K562 (cell line): ENCODE measurements around the gene CBX8. TPM values are rescaled to one million over a fixed set of nuclear protein-coding genes. Genes with fewer than 3 reads are reported as not detected.

Source experiments
- ATAC-seq: fragments of 200-7000 bp; cut with Tn5 transposase; 3 replicates; pipeline ENCODE4 v1.9.1; 2020; ENCODE audit warnings: moderate library complexity
- BruUV-seq: library from RNA; stranded (reverse); fragments of 400-500 nt; replicated peaks from 2 replicates; lab custom pipeline; 2021; lab: Mats Ljungman, UMichigan
- CTCF ChIA-PET: fragments of 300-600 bp; formaldehyde crosslinking; extraction: SDS; loops from one replicate; lab custom pipeline; 2021; ENCODE audit warnings: low intra/inter-chr PET ratio; lab: Yijun Ruan, JAX
- POLR2A ChIA-PET: fragments of 300-600, 350-650 bp; sonication (Branson Sonifier 250); formaldehyde crosslinking; extraction: SDS; loops from one replicate; lab custom pipeline; 2021; ENCODE audit warnings: antibody characterized with exemption, inconsistent platforms; lab: Yijun Ruan, JAX
- DNase-seq, 4 experiments: peaks; one replicate each; pipeline versions ENCODE4 v3.0.0 to v3.0.0-alpha.2; 2011 to 2018; ENCODE audit warnings: low spot score in 3 of 4, mixed read lengths in 3 of 4; ENCODE audit errors: extremely low read depth in 1 of 4
- FAIRE-seq: peaks from 2 replicates; lab custom pipeline; 2011; peaks lifted over from hg19 to GRCh38; lab: Jason Lieb, UNC
- H2AFZ ChIP-seq: 2 replicates; pipeline ENCODE4 v1.6.0; 2011; ENCODE audit warnings: low read depth, low read length, control low read depth, inconsistent platforms
- H3K27ac ChIP-seq: fragments of 200-600 bp; 3 replicates; pipeline ENCODE4 v1.8.0; 2011; ENCODE audit warnings: low read depth, mild to moderate bottlenecking, control low read depth, inconsistent platforms, low read length, moderate library complexity, mixed read lengths; ENCODE audit errors: extremely low read depth
- H3K27me3 ChIP-seq, 2 experiments: fragments of 300-600 bp in 1 of 2; 2 replicates in 1 of 2; 3 replicates in 1 of 2; pipeline versions ENCODE4 v1.6.0 to v1.8.0; 2011; ENCODE audit warnings: inconsistent platforms in 2 of 2, low read length in 2 of 2, mild to moderate bottlenecking in 1 of 2, mixed read lengths in 1 of 2, moderate library complexity in 1 of 2; ENCODE audit not compliant: control insufficient read depth in 2 of 2, insufficient read depth in 2 of 2
- H3K36me3 ChIP-seq: fragments of 300-600 bp; 3 replicates; pipeline ENCODE4 v1.8.0; 2011; ENCODE audit warnings: mild to moderate bottlenecking, low read length, inconsistent platforms; ENCODE audit not compliant: control insufficient read depth, insufficient read depth
- H3K4me1 ChIP-seq, 2 experiments: fragments of 200-600 bp in 1 of 2; replicated peaks in 1 of 2; 2 replicates in 1 of 2; 3 replicates in 1 of 2; pipeline versions ENCODE4 v1.5.1 to v1.8.0; 2011; ENCODE audit warnings: inconsistent platforms in 2 of 2, low read length in 2 of 2, mild to moderate bottlenecking in 1 of 2, mixed read lengths in 1 of 2, moderate library complexity in 1 of 2; ENCODE audit not compliant: control insufficient read depth in 2 of 2, insufficient read depth in 2 of 2
- H3K4me2 ChIP-seq: 2 replicates; pipeline ENCODE4 v1.6.1; 2011; ENCODE audit warnings: low read length, control low read depth, inconsistent platforms, mixed read lengths; ENCODE audit not compliant: insufficient read depth
- H3K4me3 ChIP-seq: fragments of 200-600 bp; sonication (generic), shearing (Covaris generic); 2 replicates; pipeline ENCODE4 v1.5.1; 2016; ENCODE audit warnings: control low read depth, inconsistent platforms
- H3K79me2 ChIP-seq: fragments of 200-600 bp; 3 replicates; pipeline ENCODE4 v1.8.0; 2011; ENCODE audit warnings: low read length, inconsistent platforms; ENCODE audit not compliant: control insufficient read depth, insufficient read depth
- H3K9ac ChIP-seq, 2 experiments: 2 replicates each; pipeline versions ENCODE4 v1.6.0 to v1.6.1; 2011; ENCODE audit warnings: low read depth in 2 of 2, low read length in 2 of 2, control low read depth in 1 of 2, inconsistent platforms in 1 of 2, mild to moderate bottlenecking in 1 of 2, mixed read lengths in 1 of 2; ENCODE audit not compliant: insufficient read depth in 1 of 2
- H3K9me1 ChIP-seq: one replicate; pipeline ENCODE4 v1.6.0; 2011; ENCODE audit warnings: inconsistent platforms, mild to moderate bottlenecking, low read length, moderate library complexity; ENCODE audit not compliant: control insufficient read depth, insufficient read depth
- H3K9me3 ChIP-seq: replicated peaks from 2 replicates; pipeline ENCODE4 v1.5.1; 2011; ENCODE audit warnings: low read depth, low read length, inconsistent platforms; ENCODE audit not compliant: control insufficient read depth, insufficient read depth
- H4K20me1 ChIP-seq: replicated peaks from 2 replicates; pipeline ENCODE4 v1.6.1; 2011; ENCODE audit warnings: low read length, inconsistent platforms, mixed read lengths; ENCODE audit not compliant: control insufficient read depth, insufficient read depth
- BCOR ChIP-seq: fragments of 450-650 bp; IDR thresholded peaks from 2 replicates; pipeline ENCODE4 v1.6.1; 2016
- BMI1 ChIP-seq: fragments of 150-350 bp; IDR thresholded peaks from 2 replicates; pipeline ENCODE4 v1.6.1; 2014; ENCODE audit warnings: low read length
- CBFA2T2 ChIP-seq: fragments of 450-650 bp; conservative IDR thresholded peaks from 2 replicates; pipeline ENCODE4 v1.6.1; 2017; ENCODE audit warnings: mild to moderate bottlenecking
- CHD4 ChIP-seq: fragments of 200-600 bp; sonication (generic); IDR thresholded peaks from 3 replicates; pipeline ENCODE4 v1.6.1; 2012; ENCODE audit warnings: low read depth, mild to moderate bottlenecking, mixed read lengths, low read length, inconsistent platforms; ENCODE audit not compliant: insufficient read depth, insufficient replicate concordance, poor library complexity, severe bottlenecking
- CREM ChIP-seq: IDR thresholded peaks from 2 replicates; pipeline ENCODE4 v1.6.1; 2014; ENCODE audit warnings: antibody characterized with exemption, low read depth
- EP400 ChIP-seq: fragments of 450-650 bp; IDR thresholded peaks from 2 replicates; pipeline ENCODE4 v1.6.1; 2017; ENCODE audit warnings: antibody characterized with exemption, mild to moderate bottlenecking, moderate library complexity
- FOXA1 ChIP-seq: fragments of 450-650 bp; IDR thresholded peaks from 2 replicates; pipeline ENCODE4 v1.6.1; 2016; ENCODE audit warnings: mild to moderate bottlenecking, borderline replicate concordance
- NFXL1 ChIP-seq: fragments of 450-650 bp; formaldehyde crosslinking; IDR thresholded peaks from 2 replicates; pipeline ENCODE4 v1.4.0; 2021; ENCODE audit warnings: mild to moderate bottlenecking
- NKRF ChIP-seq: fragments of 450-650 bp; IDR thresholded peaks from 2 replicates; pipeline ENCODE4 v1.6.1; 2016; ENCODE audit warnings: borderline replicate concordance
- NONO ChIP-seq, 2 experiments: fragments of 200-400 bp in 1 of 2; fragments of 450-650 bp in 1 of 2; formaldehyde crosslinking in 1 of 2; IDR thresholded peaks; 2 replicates each; pipeline ENCODE4 v1.6.1; 2017; ENCODE audit warnings: low read depth in 2 of 2, mild to moderate bottlenecking in 2 of 2, moderate library complexity in 2 of 2, low read length in 1 of 2
- NR2C1 ChIP-seq, 2 experiments: fragments of 450-650 bp; IDR thresholded peaks; 2 replicates each; pipeline ENCODE4 v1.6.1; 2017; ENCODE audit warnings: mild to moderate bottlenecking in 2 of 2, antibody characterized with exemption in 1 of 2, inconsistent platforms in 1 of 2, missing compliant biosample characterization in 1 of 2, missing genetic modification characterization in 1 of 2
- SAP30 ChIP-seq: fragments of 200-600 bp; sonication (generic); IDR thresholded peaks from 2 replicates; pipeline ENCODE4 v1.6.1; 2012; ENCODE audit warnings: borderline replicate concordance, low read depth, mild to moderate bottlenecking, moderate library complexity, low read length, control low read depth, inconsistent platforms; ENCODE audit not compliant: insufficient read depth, poor library complexity, severe bottlenecking
- SRF ChIP-seq, 2 experiments: fragments of 250-450, 450-650 bp in 1 of 2; sonication (Bioruptor Pico) in 1 of 2; sonication (generic) in 1 of 2; formaldehyde crosslinking; IDR thresholded peaks; 2 replicates each; pipeline versions ENCODE4 v1.5.0 to v1.5.1; 2020 to 2022; ENCODE audit warnings: mild to moderate bottlenecking in 1 of 2, missing genetic modification reagents in 1 of 2
- TAF1 ChIP-seq: IDR thresholded peaks from 2 replicates; pipeline ENCODE4 v1.6.1; 2011; ENCODE audit warnings: mild to moderate bottlenecking, low read length, moderate library complexity; ENCODE audit not compliant: insufficient read depth, control insufficient read depth, severe bottlenecking; ENCODE audit errors: extremely low read depth
- XRCC3 ChIP-seq: fragments of 450-650 bp; IDR thresholded peaks from 2 replicates; pipeline ENCODE4 v1.6.1; 2017; ENCODE audit warnings: mild to moderate bottlenecking, moderate library complexity
- ZNF253 ChIP-seq: fragments of 250-450 bp; sonication (Bioruptor Pico); conservative IDR thresholded peaks from 2 replicates; pipeline ENCODE4 v1.6.1; 2021; ENCODE audit warnings: mild to moderate bottlenecking
- WGBS: fragments of 100-300 bp; shearing (Covaris generic); methylation state at CpG from one replicate; pipeline ENCODE4 v1.1.6; 2016; ENCODE audit warnings: low coverage, mixed read lengths; ENCODE audit not compliant: insufficient coverage; ENCODE audit errors: missing lambda C conversion rate; 5-methylcytosine and 5-hydroxymethylcytosine counted together
- in situ Hi-C: fragments of 300-500 bp; cut with MboI; formaldehyde crosslinking; loops from 4 replicates; pipeline ENCODE4 v1.15.0; 2018; ENCODE audit warnings: inconsistent platforms, mixed read lengths
- intact Hi-C: fragments of 100-400 bp; cut with micrococcal nuclease; formaldehyde crosslinking; loops from 2 replicates; pipeline ENCODE4 v1.14.2; 2022
- polyA plus RNA-seq, 8 experiments: library from polyadenylated mRNA; depleted of rRNA in 4 of 8; stranded (reverse) in 5 of 8; unstranded in 3 of 8; fragments of >200 nt; fragmentation: Nextera tagmentation in 2 of 8; fragmentation: Illumina TruSeq in 1 of 8; extraction: Ambion mirVana in 2 of 8; extraction: Trizol in 1 of 8; gene quantifications; 2 replicates each; pipeline versions ENCODE4 v1.2.1 to v1.2.3, GENCODE V29; 2011 to 2014; ENCODE audit warnings: inconsistent platforms in 1 of 8, missing spikeins in 1 of 8
- total RNA-seq, 7 experiments: library from RNA; depleted of rRNA in 6 of 7; stranded (reverse); fragments of >200 nt in 6 of 7; fragmentation: Illumina TruSeq in 2 of 7; extraction: Trizol in 2 of 7; gene quantifications; 2 replicates each; pipeline versions ENCODE4 v1.2.1 to v1.2.3, GENCODE V29; 2011 to 2021; ENCODE audit warnings: low replicate concordance in 1 of 7
- TF ChIP-seq, protein P1 (sequence below): fragments of 450-650 bp; IDR thresholded peaks from 2 replicates; pipeline ENCODE4 v1.6.1; 2016; ENCODE audit warnings: antibody characterized with exemption

CBX8 gene
- total and polyA plus RNA-seq, 9 of the 15 experiments (the other 6 are each of a cell fraction or from before 2014, with no cell fraction given), result 0.08 to 11.9 (median 2.6) TPM

- no peaks in the 10 kb centered on the region for H3K27me3 ChIP-seq
- H3K9me1 ChIP-seq, result no peaks in the 10 kb centered on the region
- peak overlapping the region; percentile 82 for H3K4me2 ChIP-seq
- FAIRE-seq, result peak; percentile 87
- peak overlapping the region; percentile 49 for H3K4me3 ChIP-seq
- H3K79me2 ChIP-seq, result no peaks in the 10 kb centered on the region
- H3K4me1 ChIP-seq, result peaks cover 37 to 78% of the 10 kb centered on the region in 2 experiments
- 0% methylated on average over 14 of the region's 79 CpGs for WGBS
- BruUV-seq, result no TSS peak
- no peaks in the 10 kb centered on the region for H4K20me1 ChIP-seq
- peak overlapping the region; percentile 82 to 92; a peak in 3 of 4 replicates for H3K9ac ChIP-seq
- H3K27ac ChIP-seq, result peak overlapping the region; percentile 91; the same call in 2 of the 3 replicates
- DNase-seq, result peak; percentile 88 to 95 (median 92)
- H3K9me3 ChIP-seq, result no peaks in the 10 kb centered on the region
- ChIA-PET POLR2A (interaction anchor here (0.5 to 18.8 kb wide), 7 partner anchors 10 to 66 kb away, joined by 4 to 386 read pairs (median 5); partner anchors contain the start of genes CBX2, CBX4 and CBX8), CTCF (interaction anchor here (1.0 to 1.1 kb wide), 2 partner anchors 24 to 106 kb away, joined by 3 to 4 read pairs; no protein-coding TSS in a partner anchor)
- peak; percentile 95 for ATAC-seq
- intact Hi-C loops, result loop anchor here (2.0 to 5.0 kb wide), 2 partner anchors 22 to 182 kb away; no protein-coding TSS in a partner anchor
- H3K36me3 ChIP-seq, result no peaks in the 10 kb centered on the region
- in situ Hi-C loops, result no loop called here
- peak overlapping the region; percentile 85 for H2AFZ ChIP-seq
- TF ChIP-seq BCOR (peak; percentile 48; the same call in 1 of the 2 replicates), TAF1 (peak; percentile 16), NKRF (peak; percentile 62; the same call in 1 of the 2 replicates), EP400 (peak; percentile 53; the same call in 1 of the 2 replicates), NR2C1 (IDR thresholded peaks at IDR 0.05) (no peak), NR2C1 (tag; IDR thresholded peaks at IDR 0.05) (no peak), FOXA1 (no peak), SAP30 (peak; percentile 24), NFXL1 (CRISPR knock-in tag) (no peak), ZNF253 (CRISPR knock-in tag) (no peak), CREM (peak; percentile 48), SRF (CRISPR knock-in tag; IDR thresholded peaks at IDR 0.05) (peak; percentile 99 to 100), XRCC3 (no peak), BMI1 (peak; percentile 43), NONO (IDR thresholded peaks at IDR 0.05; ENCODE audit: low read depth in 2 of 2, low read length in 1 of 2) (no peak), CHD4 (peak; percentile 9), CBFA2T2 (no peak)
- TF ChIP-seq, protein P1, sequence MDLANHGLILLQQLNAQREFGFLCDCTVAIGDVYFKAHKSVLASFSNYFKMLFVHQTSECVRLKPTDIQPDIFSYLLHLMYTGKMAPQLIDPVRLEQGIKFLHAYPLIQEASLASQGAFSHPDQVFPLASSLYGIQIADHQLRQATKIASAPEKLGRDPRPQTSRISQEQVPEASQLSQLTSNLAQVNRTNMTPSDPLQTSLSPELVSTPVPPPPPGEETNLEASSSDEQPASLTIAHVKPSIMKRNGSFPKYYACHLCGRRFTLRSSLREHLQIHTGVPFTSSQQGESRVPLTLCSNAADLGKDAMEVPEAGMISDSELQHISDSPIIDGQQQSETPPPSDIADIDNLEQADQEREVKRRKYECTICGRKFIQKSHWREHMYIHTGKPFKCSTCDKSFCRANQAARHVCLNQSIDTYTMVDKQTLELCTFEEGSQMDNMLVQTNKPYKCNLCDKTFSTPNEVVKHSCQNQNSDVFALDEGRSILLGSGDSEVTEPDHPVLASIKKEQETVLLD, result peak; percentile 68; the same call in 1 of the 2 replicates
These were observed 13.5 kb upstream of the CBX8 start for GRCh38 chr17:79810130-79811010.
